B cell (primary cell): ENCODE results near the gene IRF7. TPM values are rescaled to one million over a fixed set of nuclear protein-coding genes. Genes with fewer than 3 reads are reported as not detected.
A peak's percentile ranks its signal among the peaks of the same experiment; 100 is the strongest.

Source experiments
- ATAC-seq: fragments of 200-7000 bp; cut with Tn5 transposase; one replicate; pipeline ENCODE4 v1.10.0; 2021; ENCODE audit warnings: low read depth, mild to moderate bottlenecking, moderate number of reproducible peaks, moderate library complexity
- CTCF ChIA-PET: fragments of 350-600 bp; sonication (Branson Sonifier 250); formaldehyde crosslinking; loops from one replicate; lab custom pipeline; 2021; ENCODE audit warnings: antibody characterized with exemption, inconsistent platforms; lab: Charles Lee
- POLR2A ChIA-PET: fragments of 350-600 bp; sonication (Branson Sonifier 250); formaldehyde crosslinking; loops from one replicate; lab custom pipeline; 2021; ENCODE audit warnings: antibody characterized with exemption; lab: Charles Lee
- DNase-seq: peaks from one replicate; pipeline ENCODE4 v3.0.0; 2013
- H2AFZ ChIP-seq: 2 replicates; pipeline ENCODE4 v1.6.1; 2012; ENCODE audit warnings: mild to moderate bottlenecking, low read depth, low read length; ENCODE audit not compliant: insufficient read depth, poor library complexity, severe bottlenecking
- H3K27ac ChIP-seq, 2 donors: 1 replicate in 1 of 2; 2 replicates in 1 of 2; pipeline ENCODE4 v1.5.1; 2012 to 2013; ENCODE audit warnings: low read length in 2 of 2, mild to moderate bottlenecking in 2 of 2, moderate library complexity in 1 of 2
- H3K27me3 ChIP-seq, 4 experiments: fragments of 200-600 bp in 1 of 4; sonication (generic) in 1 of 4; replicated peaks in 1 of 4; 1 replicate in 2 of 4; 2 replicates in 2 of 4; pipeline versions ENCODE4 v1.6.1 to v1.7.0; 2013 to 2016; ENCODE audit warnings: low read length in 3 of 4, mild to moderate bottlenecking in 2 of 4, mixed read lengths in 1 of 4, moderate library complexity in 1 of 4; ENCODE audit not compliant: insufficient read depth in 4 of 4, control insufficient read depth in 3 of 4; ENCODE audit errors: control extremely low read depth in 1 of 4
- H3K36me3 ChIP-seq, 2 experiments: replicated peaks in 1 of 2; 1 replicate in 1 of 2; 2 replicates in 1 of 2; pipeline versions ENCODE4 v1.6.1 to v1.7.1; 2013; ENCODE audit warnings: low read length in 1 of 2; ENCODE audit not compliant: insufficient read depth in 2 of 2, control insufficient read depth in 1 of 2; ENCODE audit errors: control extremely low read depth in 1 of 2, extremely low read depth in 1 of 2
- H3K4me1 ChIP-seq, 2 donors: fragments of 200-600 bp in 1 of 2; sonication (generic) in 1 of 2; 1 replicate in 1 of 2; 2 replicates in 1 of 2; pipeline versions ENCODE4 v1.5.1 to v1.6.1; 2013 to 2017; ENCODE audit warnings: low read length in 2 of 2; ENCODE audit not compliant: control insufficient read depth in 2 of 2, insufficient read depth in 2 of 2
- H3K4me2 ChIP-seq: replicated peaks from 2 replicates; pipeline ENCODE3; 2012; ENCODE audit warnings: mild to moderate bottlenecking, low read depth, low read length; ENCODE audit not compliant: poor library complexity, severe bottlenecking
- H3K4me3 ChIP-seq, 5 experiments: fragments of 200-600 bp in 1 of 5; sonication (generic) in 1 of 5; 1 replicate in 3 of 5; 2 replicates in 2 of 5; pipeline versions ENCODE4 v1.5.1 to v1.7.0; 2011 to 2016; ENCODE audit warnings: low read length in 4 of 5, mild to moderate bottlenecking in 4 of 5, low read depth in 2 of 5, control low read depth in 1 of 5, moderate library complexity in 1 of 5; ENCODE audit not compliant: insufficient read depth in 1 of 5; ENCODE audit errors: control extremely low read depth in 1 of 5, extremely low read depth in 1 of 5
- H3K79me2 ChIP-seq: fragments of 200-600 bp; sonication (generic); one replicate; pipeline ENCODE4 v1.6.0; 2016; ENCODE audit warnings: low read length; ENCODE audit not compliant: control insufficient read depth, insufficient read depth
- H3K9ac ChIP-seq: fragments of 200-600 bp; sonication (generic); 2 replicates; pipeline ENCODE4 v1.6.1; 2017; ENCODE audit warnings: mild to moderate bottlenecking, low read length, moderate library complexity
- H3K9me3 ChIP-seq, 3 donors: one replicate each; pipeline versions ENCODE4 v1.6.1 to v1.7.1; 2013; ENCODE audit warnings: low read length in 2 of 3; ENCODE audit not compliant: control insufficient read depth in 2 of 3, insufficient read depth in 1 of 3; ENCODE audit errors: control extremely low read depth in 1 of 3
- H4K20me1 ChIP-seq: 2 replicates; pipeline ENCODE4 v1.6.0; 2012; ENCODE audit warnings: mild to moderate bottlenecking, low read length; ENCODE audit not compliant: insufficient read depth, control insufficient read depth, poor library complexity, severe bottlenecking
- H3K27ac Mint-ChIP-seq: one replicate; pipeline ENCODE4 v1.8.0; 2021; ENCODE audit warnings: mixed read lengths
- H3K27me3 Mint-ChIP-seq: one replicate; pipeline ENCODE4 v1.8.0; 2021; ENCODE audit warnings: mixed read lengths
- H3K4me1 Mint-ChIP-seq: one replicate; pipeline ENCODE4 v1.8.0; 2021; ENCODE audit warnings: mixed read lengths
- H3K4me3 Mint-ChIP-seq: one replicate; pipeline ENCODE4 v1.8.0; 2021; ENCODE audit warnings: mixed read lengths
- H3K9me3 Mint-ChIP-seq: one replicate; pipeline ENCODE4 v1.8.0; 2022; ENCODE audit warnings: mixed read lengths; ENCODE audit not compliant: insufficient read depth
- EZH2 ChIP-seq: IDR thresholded peaks from 2 replicates; pipeline ENCODE4 v1.6.1; 2012; ENCODE audit warnings: borderline replicate concordance, low read depth, mild to moderate bottlenecking, moderate library complexity, low read length; ENCODE audit not compliant: insufficient read depth, poor library complexity, severe bottlenecking
- WGBS: methylation state at CpG from one replicate; pipeline ENCODE4 v1.1.5; 2013; ENCODE audit warnings: missing lambda C conversion rate; ENCODE audit not compliant: insufficient coverage; 5-methylcytosine and 5-hydroxymethylcytosine counted together
- intact Hi-C: fragments of 100-400 bp; cut with micrococcal nuclease; formaldehyde crosslinking; loops from one replicate; pipeline ENCODE4 v1.10.0; 2022
- polyA minus RNA-seq: library from RNA; depleted of rRNA, polyadenylated mRNA; stranded (reverse); fragments of >200 nt; gene quantifications from 2 replicates; pipeline ENCODE4 v1.2.3, GENCODE V29; 2012
- polyA plus RNA-seq: library from polyadenylated mRNA; depleted of rRNA; stranded (reverse); fragments of >200 nt; gene quantifications from 2 replicates; pipeline ENCODE4 v1.2.3, GENCODE V29; 2012
- total RNA-seq, 2 donors: library from RNA; stranded (reverse); fragments of 120-200 nt in 1 of 2; gene quantifications; 1 replicate in 1 of 2; 2 replicates in 1 of 2; pipeline versions ENCODE4 v1.2.3 to v1.2.4, GENCODE V29; 2013 to 2022
- TF ChIP-seq, protein P1 (sequence below): fragments of 200-600 bp; IDR thresholded peaks from one replicate; pipeline ENCODE4 v1.8.0; 2022; ENCODE audit warnings: antibody characterized with exemption, mild to moderate bottlenecking

Gene IRF7
- total RNA-seq (136 and 147 TPM in 2 replicates), polyA plus RNA-seq (170 and 184 TPM in 2 replicates), polyA minus RNA-seq (111 and 146 TPM in 2 replicates)
- total RNA-seq (2013) = 56.6 TPM

GRCh38 chr11:615504-616319 lies at the start of gene IRF7:
IRF7 (minus strand) TSS chr11:615950; CDS start chr11:615364, 586 bp downstream.
- peaks cover 17% of the 10 kb centered on the region for H3K4me1 Mint-ChIP-seq
- peak within 1 kb of the TSS; percentile 45 to 83 (median 79) for H3K4me3 ChIP-seq
- H3K36me3 ChIP-seq = peaks cover 0 to 34% of the 10 kb centered on the region in 2 experiments
- under 1% methylated on average over 63 of the region's 66 CpGs for WGBS
- TF ChIP-seq EZH2 = no peak
- TF ChIP-seq, protein P1, sequence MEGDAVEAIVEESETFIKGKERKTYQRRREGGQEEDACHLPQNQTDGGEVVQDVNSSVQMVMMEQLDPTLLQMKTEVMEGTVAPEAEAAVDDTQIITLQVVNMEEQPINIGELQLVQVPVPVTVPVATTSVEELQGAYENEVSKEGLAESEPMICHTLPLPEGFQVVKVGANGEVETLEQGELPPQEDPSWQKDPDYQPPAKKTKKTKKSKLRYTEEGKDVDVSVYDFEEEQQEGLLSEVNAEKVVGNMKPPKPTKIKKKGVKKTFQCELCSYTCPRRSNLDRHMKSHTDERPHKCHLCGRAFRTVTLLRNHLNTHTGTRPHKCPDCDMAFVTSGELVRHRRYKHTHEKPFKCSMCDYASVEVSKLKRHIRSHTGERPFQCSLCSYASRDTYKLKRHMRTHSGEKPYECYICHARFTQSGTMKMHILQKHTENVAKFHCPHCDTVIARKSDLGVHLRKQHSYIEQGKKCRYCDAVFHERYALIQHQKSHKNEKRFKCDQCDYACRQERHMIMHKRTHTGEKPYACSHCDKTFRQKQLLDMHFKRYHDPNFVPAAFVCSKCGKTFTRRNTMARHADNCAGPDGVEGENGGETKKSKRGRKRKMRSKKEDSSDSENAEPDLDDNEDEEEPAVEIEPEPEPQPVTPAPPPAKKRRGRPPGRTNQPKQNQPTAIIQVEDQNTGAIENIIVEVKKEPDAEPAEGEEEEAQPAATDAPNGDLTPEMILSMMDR = no peak
- no peaks in the 10 kb centered on the region for H3K9me3 Mint-ChIP-seq
- peak within 1 kb of the TSS; percentile 81 to 85 for H3K27ac ChIP-seq
- peak; percentile 96 for DNase-seq
- H3K27ac Mint-ChIP-seq = peak within 1 kb of the TSS; percentile 94
- peak within 1 kb of the TSS; percentile 90 for H3K4me2 ChIP-seq
- H3K4me1 ChIP-seq = peaks cover 18 to 35% of the 10 kb centered on the region in 2 donors
- no peaks in the 10 kb centered on the region for H3K27me3 Mint-ChIP-seq
- ATAC-seq = peak; percentile 95
- POLR2A ChIA-PET = interaction anchor here (0.5 to 1.5 kb wide), 9 partner anchors 8 to 97 kb away, joined by 3 to 13 read pairs (median 3); partner anchors contain the start of genes DEAF1, HRAS, LRRC56 and PHRF1
- peak within 1 kb of the TSS; percentile 80 for H2AFZ ChIP-seq
- H3K79me2 ChIP-seq = peaks cover 6% of the 10 kb centered on the region
- CTCF ChIA-PET = interaction anchor here (0.6 to 1.3 kb wide), 6 partner anchors 11 to 111 kb away, joined by 3 to 8 read pairs (median 3); no protein-coding TSS in a partner anchor
- peak within 1 kb of the TSS; percentile 92 for H3K4me3 Mint-ChIP-seq
- peaks cover 44% of the 10 kb centered on the region for H4K20me1 ChIP-seq
- intact Hi-C loops = loop anchor here (1.0 to 10.0 kb wide), 7 partner anchors 39 to 189 kb away; partner anchors contain the start of genes DEAF1, LMNTD2, PHRF1 and PIDD1
- H3K9me3 ChIP-seq = no peaks in the 10 kb centered on the region
- H3K27me3 ChIP-seq = no peaks in the 10 kb centered on the region
- peak within 1 kb of the TSS; percentile 80 for H3K9ac ChIP-seq
